Lower leg skin (tissue), 4 donors: ENCODE measurements around the gene MAN1A1. TPM values are rescaled to one million over a fixed set of nuclear protein-coding genes. Genes with fewer than 3 reads are reported as not detected.

Experiments used
- DNase-seq, 2 donors: peaks; one replicate each; pipeline ENCODE4 v3.0.0-alpha.2; 2019; ENCODE audit warnings: low spot score in 2 of 2
- H3K4me3 ChIP-seq: fragments of 200-600 bp; sonication (generic); 2 replicates; pipeline ENCODE4 v1.5.1; 2017; ENCODE audit warnings: mild to moderate bottlenecking, low read depth; ENCODE audit not compliant: poor library complexity, severe bottlenecking
- CTCF ChIP-seq, 3 donors: fragments of 450-650 bp; IDR thresholded peaks; one replicate each; pipeline ENCODE4 v1.5.1; 2016; ENCODE audit warnings: antibody characterized with exemption in 3 of 3, mild to moderate bottlenecking in 3 of 3, moderate library complexity in 2 of 3
- POLR2A ChIP-seq, 2 donors: fragments of 450-650 bp; IDR thresholded peaks; one replicate each; pipeline ENCODE4 v1.6.1; 2016 to 2017; ENCODE audit warnings: antibody characterized with exemption in 2 of 2, mild to moderate bottlenecking in 1 of 2, moderate library complexity in 1 of 2
- WGBS, 2 donors: methylation state at CpG; one replicate each; pipeline ENCODE4 v1.1.5; 2018; 5-methylcytosine and 5-hydroxymethylcytosine counted together
- intact Hi-C: fragments of 100-400 bp; cut with DNase I; formaldehyde crosslinking; loops from one replicate; pipeline ENCODE4 v1.15.0; 2023; ENCODE audit warnings: low total_unique reads
- total RNA-seq, 4 donors: library from RNA; depleted of rRNA; stranded (reverse); fragments of >200 nt; gene quantifications; one replicate each; pipeline ENCODE4 v1.1.0, GENCODE V29; 2016

Gene MAN1A1
- total RNA-seq, 4 donors from 2014 or later, result 33.5 to 85.7 (median 37.1) TPM

GRCh38 chr6:119204719-119205118, 144.8 kb downstream of the MAN1A1 start:
- intact Hi-C loops, result no loop called here
- WGBS, 2 donors, result 89 to 95% methylated on average over 3 of the region's 3 CpGs
- DNase-seq, result no peak
- H3K4me3 ChIP-seq, result no peak overlapping the region
- TF ChIP-seq CTCF (IDR thresholded peaks at IDR 0.05) (no peak), POLR2A (IDR thresholded peaks at IDR 0.05) (no peak)

GRCh38 chr6:119201480-119201879, 148.1 kb downstream of the MAN1A1 start:
- no peak overlapping the region for H3K4me3 ChIP-seq
- 91 to 93% methylated on average over 1 of the region's 1 CpG for WGBS, 2 donors
- DNase-seq, result no peak
- TF ChIP-seq POLR2A (IDR thresholded peaks at IDR 0.05) (no peak), CTCF (IDR thresholded peaks at IDR 0.05) (no peak)
- intact Hi-C loops, result no loop called here

- intact Hi-C loops, result no loop called here
- 73 to 85% methylated on average over 1 of the region's 1 CpG for WGBS, 2 donors
- no peak overlapping the region for H3K4me3 ChIP-seq
- no peak for DNase-seq
- no peak for TF ChIP-seq POLR2A (IDR thresholded peaks at IDR 0.05)
- no peak for TF ChIP-seq CTCF (IDR thresholded peaks at IDR 0.05)
Observed at GRCh38 chr6:119200512-119201175, 148.9 kb downstream of the MAN1A1 start.

GRCh38 chr6:119197271-119197670, 152.3 kb downstream of the MAN1A1 start:
- intact Hi-C loops, result no loop called here
- no peak for DNase-seq
- TF ChIP-seq CTCF (IDR thresholded peaks at IDR 0.05) (no peak), POLR2A (IDR thresholded peaks at IDR 0.05) (no peak)
- WGBS, 2 donors, result 90 to 98% methylated on average over 5 of the region's 5 CpGs
- no peak overlapping the region for H3K4me3 ChIP-seq

- no peak for DNase-seq
- no peak overlapping the region for H3K4me3 ChIP-seq
- intact Hi-C loops, result no loop called here
- no peak for TF ChIP-seq POLR2A (IDR thresholded peaks at IDR 0.05)
- TF ChIP-seq CTCF (IDR thresholded peaks at IDR 0.05), result no peak
- 75 to 82% methylated on average over 4 of the region's 4 CpGs for WGBS, 2 donors
Observed at GRCh38 chr6:119196715-119197114, 152.8 kb downstream of the MAN1A1 start.

GRCh38 chr6:119195848-119196247, 153.7 kb downstream of the MAN1A1 start:
- no peak for DNase-seq
- WGBS, 2 donors, result 78 to 82% methylated on average over 5 of the region's 5 CpGs
- TF ChIP-seq POLR2A (IDR thresholded peaks at IDR 0.05), result no peak
- no peak for TF ChIP-seq CTCF (IDR thresholded peaks at IDR 0.05)
- intact Hi-C loops, result no loop called here
- H3K4me3 ChIP-seq, result no peak overlapping the region
